Loucy (cell line): Measurements from ENCODE around the gene PBXIP1.

ENCODE experiments used
- H2AFZ ChIP-seq: fragments of 200-600 bp; sonication (generic); 2 replicates; pipeline ENCODE4 v1.6.0; 2016; ENCODE audit warnings: antibody characterized with exemption, mild to moderate bottlenecking, low read length, moderate library complexity
- H3F3A ChIP-seq: fragments of 200-600 bp; 2 replicates; pipeline ENCODE4 v1.6.0; 2016; ENCODE audit warnings: antibody characterized with exemption, low read depth, mild to moderate bottlenecking
- H3K27me3 ChIP-seq: fragments of 200-600 bp; sonication (generic); 2 replicates; pipeline ENCODE4 v1.6.1; 2014; ENCODE audit warnings: low read length, mild to moderate bottlenecking; ENCODE audit not compliant: insufficient read depth, poor library complexity, severe bottlenecking
- H3K36me3 ChIP-seq: fragments of 200-600 bp; sonication (generic); 2 replicates; pipeline ENCODE4 v1.6.1; 2016; ENCODE audit warnings: low read length; ENCODE audit not compliant: insufficient read depth
- H3K4me1 ChIP-seq: fragments of 200-600 bp; sonication (generic); 2 replicates; pipeline ENCODE4 v1.5.1; 2014; ENCODE audit warnings: low read length, mild to moderate bottlenecking; ENCODE audit not compliant: insufficient read depth, poor library complexity, severe bottlenecking
- H3K4me2 ChIP-seq: fragments of 200-600 bp; sonication (generic); 2 replicates; pipeline ENCODE4 v1.6.0; 2014; ENCODE audit warnings: antibody characterized with exemption, low read length, low read depth, mild to moderate bottlenecking; ENCODE audit not compliant: poor library complexity, severe bottlenecking
- H3K4me3 ChIP-seq: fragments of 200-600 bp; sonication (generic); 2 replicates; pipeline ENCODE4 v1.5.1; 2014; ENCODE audit warnings: low read length, mild to moderate bottlenecking, mixed read lengths; ENCODE audit not compliant: poor library complexity, severe bottlenecking
- H3K79me2 ChIP-seq: fragments of 200-600 bp; sonication (generic); 2 replicates; pipeline ENCODE4 v1.6.1; 2014; ENCODE audit warnings: low read length; ENCODE audit not compliant: insufficient read depth
- H3K9ac ChIP-seq: fragments of 200-600 bp; sonication (generic); 2 replicates; pipeline ENCODE4 v1.6.0; 2014; ENCODE audit warnings: mild to moderate bottlenecking, low read depth, low read length, moderate library complexity; ENCODE audit not compliant: poor library complexity, severe bottlenecking
- H3K9me2 ChIP-seq: fragments of 200-600 bp; sonication (generic); replicated peaks from 2 replicates; pipeline ENCODE4 v1.6.1; 2016; ENCODE audit warnings: low read depth, low read length, mixed read lengths
- H3K9me3 ChIP-seq: fragments of 200-600 bp; sonication (generic); 2 replicates; pipeline ENCODE4 v1.6.1; 2014; ENCODE audit warnings: mild to moderate bottlenecking, antibody characterized with exemption, low read length, low read depth; ENCODE audit not compliant: insufficient read depth
- H4K20me1 ChIP-seq: fragments of 200-600 bp; sonication (generic); 2 replicates; pipeline ENCODE4 v1.6.0; 2014; ENCODE audit warnings: antibody characterized with exemption, low read length, mild to moderate bottlenecking; ENCODE audit not compliant: insufficient read depth, poor library complexity, severe bottlenecking
- CTCF ChIP-seq: fragments of 200-600 bp; sonication (generic); conservative IDR thresholded peaks from 2 replicates; pipeline ENCODE4 v1.5.1; 2014; ENCODE audit warnings: mild to moderate bottlenecking, antibody characterized with exemption, low read length
- EZH2phosphoT487 ChIP-seq: fragments of 200-600 bp; IDR thresholded peaks from 2 replicates; pipeline ENCODE4 v1.6.1; 2018; ENCODE audit warnings: antibody characterized with exemption, mild to moderate bottlenecking, moderate library complexity, borderline replicate concordance

PBXIP1 gene

GRCh38 chr1:154992721-154993571, 37.0 kb upstream of the PBXIP1 start:
- no peaks in the 10 kb centered on the region for H3K9me2 ChIP-seq

GRCh38 chr1:154990276-154990675, 34.4 kb upstream of the PBXIP1 start:
- Histone ChIP-seq H3K9me2 (no peaks in the 10 kb centered on the region), H3K9me3 (no peaks in the 10 kb centered on the region), H3F3A (no peaks in the 10 kb centered on the region), H3K27me3 (no peaks in the 10 kb centered on the region), H3K36me3 (no peaks in the 10 kb centered on the region), H2AFZ (no peak overlapping the region), H3K4me1 (peaks cover 14% of the 10 kb centered on the region), H4K20me1 (peaks cover 2% of the 10 kb centered on the region), H3K4me2 (no peak overlapping the region), H3K9ac (no peak overlapping the region), H3K4me3 (no peak overlapping the region), H3K79me2 (peaks cover 18% of the 10 kb centered on the region; the same call in 1 of the 2 replicates)
- TF ChIP-seq CTCF, result no peak
- no peak for TF ChIP-seq EZH2phosphoT487

More at GRCh38 chr1:154992721-154993571, 37.0 kb upstream of the PBXIP1 start:
- H3K4me3 ChIP-seq, result no peak overlapping the region
- H4K20me1 ChIP-seq, result no peaks in the 10 kb centered on the region
- H3K36me3 ChIP-seq, result no peaks in the 10 kb centered on the region
- H3F3A ChIP-seq, result 0 out of 2 replicates have a peak, but pooled peaks cover 7% of the 10 kb centered on the region
- no peak overlapping the region for H2AFZ ChIP-seq
- H3K27me3 ChIP-seq, result no peaks in the 10 kb centered on the region
- no peak overlapping the region for H3K4me2 ChIP-seq
- no peaks in the 10 kb centered on the region for H3K9me3 ChIP-seq
- peak; percentile 53 for TF ChIP-seq CTCF
- TF ChIP-seq EZH2phosphoT487, result no peak
- no peaks in the 10 kb centered on the region for H3K79me2 ChIP-seq
- peaks cover 23% of the 10 kb centered on the region for H3K4me1 ChIP-seq
- H3K9ac ChIP-seq, result no peak overlapping the region

- no peak overlapping the region for H3K4me3 ChIP-seq
- H3K9me3 ChIP-seq, result no peaks in the 10 kb centered on the region
- no peaks in the 10 kb centered on the region for H3K36me3 ChIP-seq
- no peaks in the 10 kb centered on the region for H3K27me3 ChIP-seq
- H3K9ac ChIP-seq, result no peak overlapping the region
- H3K4me2 ChIP-seq, result no peak overlapping the region
- H4K20me1 ChIP-seq, result peaks cover 2% of the 10 kb centered on the region
- H3F3A ChIP-seq, result no peaks in the 10 kb centered on the region
- peaks cover 10% of the 10 kb centered on the region for H3K4me1 ChIP-seq
- H3K9me2 ChIP-seq, result no peaks in the 10 kb centered on the region
- TF ChIP-seq CTCF, result no peak
- no peak for TF ChIP-seq EZH2phosphoT487
- no peak overlapping the region for H2AFZ ChIP-seq
- H3K79me2 ChIP-seq, result peaks cover 28% of the 10 kb centered on the region; the same call in 1 of the 2 replicates
Observed at GRCh38 chr1:154989195-154989860, 33.4 kb upstream of the PBXIP1 start.
